Right atrium auricular region (tissue), 2 donors: ENCODE measurements around the gene ACAD11. TPM values are rescaled to one million over a fixed set of nuclear protein-coding genes. Genes with fewer than 3 reads are reported as not detected.

ENCODE experiments used
- DNase-seq: peaks from one replicate; pipeline ENCODE4 v3.0.0-alpha.2; 2019; ENCODE audit warnings: low spot score
- H3K27ac ChIP-seq, 2 donors: fragments of 200-600 bp; sonication (generic); 1 replicate in 1 of 2; 2 replicates in 1 of 2; pipeline ENCODE4 v1.5.1; 2016 to 2019
- H3K27me3 ChIP-seq, 2 donors: fragments of 200-600 bp; sonication (generic); one replicate each; pipeline versions ENCODE4 v1.5.1 to v1.6.0; 2017 to 2019
- H3K36me3 ChIP-seq: fragments of 200-600 bp; sonication (generic); one replicate; pipeline ENCODE4 v1.5.1; 2016
- H3K4me1 ChIP-seq, 2 donors: fragments of 200-600 bp; sonication (generic); one replicate each; pipeline versions ENCODE4 v1.5.1 to v1.6.0; 2017 to 2019
- H3K4me3 ChIP-seq, 2 donors: fragments of 200-600 bp; sonication (generic); 1 replicate in 1 of 2; 2 replicates in 1 of 2; pipeline ENCODE4 v1.5.1; 2017 to 2019; ENCODE audit warnings: mild to moderate bottlenecking in 1 of 2, moderate library complexity in 1 of 2
- H3K9me3 ChIP-seq, 2 donors: fragments of 200-600 bp; sonication (generic); one replicate each; pipeline ENCODE4 v1.5.1; 2019
- CTCF ChIP-seq, 2 donors: fragments of 200-600 bp; sonication (generic); IDR thresholded peaks; one replicate each; pipeline ENCODE4 v1.5.1; 2019; ENCODE audit warnings: antibody characterized with exemption in 2 of 2
- total RNA-seq, 2 donors: library from RNA; depleted of rRNA; stranded (reverse); fragments of >200 nt; gene quantifications; one replicate each; pipeline ENCODE4 v1.1.0, GENCODE V29; 2016

Gene ACAD11
- total RNA-seq, 2 donors from 2014 or later, result 18.0 to 26.0 TPM

- Histone ChIP-seq H3K9me3 (no peaks in the 10 kb centered on the region), H3K4me1 (no peaks in the 10 kb centered on the region), H3K27me3 (no peaks in the 10 kb centered on the region), H3K27ac (no peak overlapping the region), H3K36me3 (peaks cover 74% of the 10 kb centered on the region), H3K4me3 (no peak overlapping the region)
- no peak for DNase-seq
- no peak for TF ChIP-seq CTCF (IDR thresholded peaks at IDR 0.05)
Observed at GRCh38 chr3:132681421-132681820, 21.8 kb upstream of the ACAD11 start.

- TF ChIP-seq CTCF (IDR thresholded peaks at IDR 0.05), result no peak
- Histone ChIP-seq H3K27me3 (no peaks in the 10 kb centered on the region), H3K9me3 (no peaks in the 10 kb centered on the region), H3K36me3 (peaks cover 62% of the 10 kb centered on the region), H3K4me1 (no peaks in the 10 kb centered on the region), H3K27ac (no peak overlapping the region), H3K4me3 (no peak overlapping the region)
- DNase-seq, result no peak
Observed at GRCh38 chr3:132679911-132680310, 20.3 kb upstream of the ACAD11 start.

DNA sequence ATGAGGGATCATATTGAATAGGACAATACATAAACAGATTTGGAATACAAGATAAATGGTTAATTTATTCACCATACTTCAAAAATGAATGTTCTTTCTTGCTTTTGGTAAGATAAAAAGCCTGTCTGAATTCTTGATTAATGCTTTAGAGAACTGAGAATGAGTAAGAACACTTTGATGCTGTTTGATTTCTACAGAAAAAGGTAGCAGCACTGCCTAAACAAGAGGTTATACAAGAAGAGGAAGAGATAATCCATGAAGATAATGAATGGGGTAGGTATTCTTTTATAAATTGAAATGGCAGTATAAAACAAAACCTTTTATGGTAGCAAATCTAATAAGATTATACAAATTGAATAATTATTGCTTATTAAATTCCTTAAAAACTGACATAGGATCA, 15.8 kb upstream of the ACAD11 start:
- no peak for DNase-seq
- TF ChIP-seq CTCF (IDR thresholded peaks at IDR 0.05), result no peak
- no peaks in the 10 kb centered on the region for H3K27me3 ChIP-seq
- no peak overlapping the region for H3K27ac ChIP-seq
- H3K36me3 ChIP-seq, result peaks cover 63% of the 10 kb centered on the region
- no peaks in the 10 kb centered on the region for H3K4me1 ChIP-seq
- no peak overlapping the region for H3K4me3 ChIP-seq
- H3K9me3 ChIP-seq, result no peaks in the 10 kb centered on the region

GRCh38 chr3:132669256-132669777, 9.7 kb upstream of the ACAD11 start:
- Histone ChIP-seq H3K27ac (no peak overlapping the region), H3K9me3 (no peaks in the 10 kb centered on the region), H3K4me1 (peaks cover 0 to 36% of the 10 kb centered on the region in 2 donors), H3K36me3 (peaks cover 40% of the 10 kb centered on the region), H3K4me3 (no peak overlapping the region), H3K27me3 (no peaks in the 10 kb centered on the region)
- DNase-seq, result no peak
- TF ChIP-seq CTCF (IDR thresholded peaks at IDR 0.05), result no peak

DNA sequence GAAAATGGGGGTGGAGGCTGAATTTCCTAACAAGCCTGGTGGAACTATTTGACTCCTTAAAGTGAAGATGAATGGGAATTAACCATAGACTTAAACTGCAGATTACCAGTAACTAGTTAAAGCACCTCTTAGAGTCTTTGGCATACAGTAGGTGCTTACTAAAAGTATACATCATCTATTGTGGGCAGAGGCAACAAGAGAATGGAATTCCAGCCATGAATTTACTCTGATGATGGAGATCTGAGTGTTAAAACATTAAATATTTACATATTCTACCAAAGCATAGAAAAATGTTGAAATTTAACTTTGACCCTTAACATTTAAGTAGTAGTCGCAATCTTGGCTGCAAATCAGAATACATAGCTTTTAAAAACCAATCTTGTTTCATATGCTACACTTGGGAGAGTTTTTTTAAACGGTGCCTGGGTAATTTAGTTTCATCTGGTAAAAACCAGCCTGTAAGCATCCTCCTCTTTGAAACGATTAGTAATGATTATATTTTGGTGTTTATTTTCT, 5.7 kb upstream of the ACAD11 start:
- Histone ChIP-seq H3K9me3 (no peaks in the 10 kb centered on the region), H3K4me3 (no peak overlapping the region), H3K27ac (no peak overlapping the region), H3K36me3 (peaks cover 6% of the 10 kb centered on the region), H3K27me3 (no peaks in the 10 kb centered on the region), H3K4me1 (peaks cover 0 to 62% of the 10 kb centered on the region in 2 donors)
- no peak for DNase-seq
- no peak for TF ChIP-seq CTCF (IDR thresholded peaks at IDR 0.05)

- no peak for TF ChIP-seq CTCF (IDR thresholded peaks at IDR 0.05)
- DNase-seq, result no peak
- H3K36me3 ChIP-seq, result no peaks in the 10 kb centered on the region
- no peaks in the 10 kb centered on the region for H3K9me3 ChIP-seq
- H3K27me3 ChIP-seq, result no peaks in the 10 kb centered on the region
- no peak overlapping the region for H3K4me3 ChIP-seq
- H3K27ac ChIP-seq, result no peak overlapping the region
- peaks cover 0 to 49% of the 10 kb centered on the region in 2 donors for H3K4me1 ChIP-seq
Observed at GRCh38 chr3:132662212-132662611, 2.6 kb upstream of the ACAD11 start.
